AG04449 (cell line): ENCODE measurements around the gene SETBP1.

Experiments
- CTCF ChIA-PET: fragments of 350-600 bp; formaldehyde crosslinking; extraction: SDS; loops from one replicate; lab custom pipeline; 2021; ENCODE audit warnings: antibody characterized with exemption; lab: Yijun Ruan, JAX
- POLR2A ChIA-PET: fragments of 400-600, 350-600 bp; formaldehyde crosslinking; extraction: SDS; loops from one replicate; lab custom pipeline; 2020; ENCODE audit warnings: antibody characterized with exemption, inconsistent platforms; lab: Yijun Ruan, JAX
- DNase-seq: peaks from one replicate; pipeline ENCODE4 v3.0.0-alpha.2; 2010; ENCODE audit warnings: low read depth, low spot score
- H3K4me3 ChIP-seq: 2 replicates; pipeline ENCODE4 v1.5.1; 2011; ENCODE audit warnings: low read depth, mild to moderate bottlenecking, control low read depth, low read length
- TF ChIP-seq, protein P1 (sequence below): IDR thresholded peaks from one replicate; pipeline ENCODE4 v1.5.1; 2011; ENCODE audit warnings: mild to moderate bottlenecking, moderate library complexity, low read length, control low read depth, inconsistent platforms; ENCODE audit not compliant: insufficient read depth; ENCODE audit errors: missing control alignments

SETBP1 gene

DNA sequence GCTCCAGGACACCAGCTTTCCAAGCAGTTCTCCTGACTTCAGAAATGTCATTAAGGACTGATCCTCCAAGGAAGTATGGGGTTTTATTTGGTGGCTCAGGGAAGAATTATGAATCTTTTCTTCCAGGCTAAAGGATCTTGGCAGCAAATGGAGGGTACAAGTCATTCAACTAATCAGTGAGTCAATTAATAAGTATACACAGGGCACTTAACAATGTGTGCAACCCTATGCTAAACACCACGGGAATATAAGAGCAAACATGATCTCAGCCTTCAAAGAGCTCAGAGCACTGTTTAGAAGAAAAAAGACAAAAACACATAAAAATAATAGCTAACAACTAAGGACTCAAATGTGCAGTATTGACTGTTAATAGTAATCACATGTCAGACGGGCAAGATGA lies 234.5 kb downstream of the SETBP1 start:
- POLR2A ChIA-PET, result no interaction called here
- CTCF ChIA-PET, result interaction anchor here (1.2 kb wide), 1 partner anchor 298 kb away, joined by 3 read pairs; no protein-coding TSS in a partner anchor
- H3K4me3 ChIP-seq, result no peak overlapping the region
- TF ChIP-seq, protein P1, sequence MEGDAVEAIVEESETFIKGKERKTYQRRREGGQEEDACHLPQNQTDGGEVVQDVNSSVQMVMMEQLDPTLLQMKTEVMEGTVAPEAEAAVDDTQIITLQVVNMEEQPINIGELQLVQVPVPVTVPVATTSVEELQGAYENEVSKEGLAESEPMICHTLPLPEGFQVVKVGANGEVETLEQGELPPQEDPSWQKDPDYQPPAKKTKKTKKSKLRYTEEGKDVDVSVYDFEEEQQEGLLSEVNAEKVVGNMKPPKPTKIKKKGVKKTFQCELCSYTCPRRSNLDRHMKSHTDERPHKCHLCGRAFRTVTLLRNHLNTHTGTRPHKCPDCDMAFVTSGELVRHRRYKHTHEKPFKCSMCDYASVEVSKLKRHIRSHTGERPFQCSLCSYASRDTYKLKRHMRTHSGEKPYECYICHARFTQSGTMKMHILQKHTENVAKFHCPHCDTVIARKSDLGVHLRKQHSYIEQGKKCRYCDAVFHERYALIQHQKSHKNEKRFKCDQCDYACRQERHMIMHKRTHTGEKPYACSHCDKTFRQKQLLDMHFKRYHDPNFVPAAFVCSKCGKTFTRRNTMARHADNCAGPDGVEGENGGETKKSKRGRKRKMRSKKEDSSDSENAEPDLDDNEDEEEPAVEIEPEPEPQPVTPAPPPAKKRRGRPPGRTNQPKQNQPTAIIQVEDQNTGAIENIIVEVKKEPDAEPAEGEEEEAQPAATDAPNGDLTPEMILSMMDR, result no peak
- DNase-seq, result no peak

DNA sequence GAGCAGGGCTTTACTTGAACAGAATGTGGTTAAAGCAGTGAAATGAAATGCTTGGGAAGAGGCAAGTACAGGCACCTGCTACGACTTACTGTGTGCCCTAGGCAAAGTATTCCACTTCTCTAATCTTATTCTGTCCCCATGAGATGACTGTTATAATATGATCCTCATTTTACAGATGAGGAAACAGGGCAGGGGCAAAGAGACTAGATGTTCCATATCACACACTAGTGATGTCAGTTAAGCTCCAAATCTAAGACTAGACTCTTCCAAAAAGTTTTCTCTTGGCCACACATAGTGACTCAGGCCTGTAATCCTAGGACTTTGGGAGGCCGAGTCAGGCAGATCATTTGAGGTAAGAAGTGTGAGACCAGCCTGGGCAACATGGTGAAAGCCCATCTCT lies 235.0 kb downstream of the SETBP1 start:
- DNase-seq, result no peak
- TF ChIP-seq, protein P1, result no peak
- ChIA-PET POLR2A (no interaction called here), CTCF (interaction anchor here (1.2 to 2.0 kb wide), 3 partner anchors 10 to 297 kb away, joined by 3 to 4 read pairs (median 3); no protein-coding TSS in a partner anchor)
- no peak overlapping the region for H3K4me3 ChIP-seq

DNA sequence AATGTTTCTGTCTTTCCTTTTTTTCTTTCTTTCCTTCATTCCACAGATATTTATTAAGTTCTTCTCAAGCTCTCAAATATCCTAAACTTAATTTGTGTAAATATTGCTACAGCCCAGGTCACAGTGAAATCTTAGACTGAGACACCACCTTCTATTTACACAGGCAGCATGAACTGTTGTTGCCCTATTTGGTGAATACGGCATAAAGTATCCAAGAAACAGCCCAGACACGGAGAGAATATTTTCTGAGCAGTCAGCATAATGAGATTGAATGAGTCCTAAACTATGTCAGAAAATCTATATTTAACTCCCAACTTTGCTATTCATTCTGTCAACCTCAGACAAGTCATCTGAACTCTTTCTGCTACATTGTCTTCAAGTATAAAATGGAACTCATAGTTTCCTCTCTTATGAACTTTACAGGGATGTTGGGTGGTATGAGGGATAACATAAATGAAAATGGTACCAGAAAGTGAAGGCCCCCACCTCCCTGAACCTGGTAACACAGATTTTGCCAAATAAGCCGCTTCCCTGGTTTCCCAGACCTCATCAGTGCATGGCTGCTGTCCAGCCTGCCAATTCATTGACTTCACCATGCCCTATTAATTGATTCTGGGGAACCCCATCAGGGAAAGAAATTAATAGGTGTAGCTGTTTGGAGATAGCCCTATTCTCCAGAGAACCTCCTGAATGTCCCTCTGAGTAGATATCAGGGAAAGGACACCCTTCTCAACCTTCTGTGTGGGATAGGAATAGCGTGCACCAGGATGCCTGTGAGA lies 235.9 kb downstream of the SETBP1 start:
- TF ChIP-seq, protein P1, result no peak
- DNase-seq, result no peak
- ChIA-PET CTCF (interaction anchor here (1.0 to 2.0 kb wide), 4 partner anchors 11 to 469 kb away, joined by 3 to 4 read pairs (median 4); no protein-coding TSS in a partner anchor), POLR2A (no interaction called here)
- H3K4me3 ChIP-seq, result no peak overlapping the region

DNA sequence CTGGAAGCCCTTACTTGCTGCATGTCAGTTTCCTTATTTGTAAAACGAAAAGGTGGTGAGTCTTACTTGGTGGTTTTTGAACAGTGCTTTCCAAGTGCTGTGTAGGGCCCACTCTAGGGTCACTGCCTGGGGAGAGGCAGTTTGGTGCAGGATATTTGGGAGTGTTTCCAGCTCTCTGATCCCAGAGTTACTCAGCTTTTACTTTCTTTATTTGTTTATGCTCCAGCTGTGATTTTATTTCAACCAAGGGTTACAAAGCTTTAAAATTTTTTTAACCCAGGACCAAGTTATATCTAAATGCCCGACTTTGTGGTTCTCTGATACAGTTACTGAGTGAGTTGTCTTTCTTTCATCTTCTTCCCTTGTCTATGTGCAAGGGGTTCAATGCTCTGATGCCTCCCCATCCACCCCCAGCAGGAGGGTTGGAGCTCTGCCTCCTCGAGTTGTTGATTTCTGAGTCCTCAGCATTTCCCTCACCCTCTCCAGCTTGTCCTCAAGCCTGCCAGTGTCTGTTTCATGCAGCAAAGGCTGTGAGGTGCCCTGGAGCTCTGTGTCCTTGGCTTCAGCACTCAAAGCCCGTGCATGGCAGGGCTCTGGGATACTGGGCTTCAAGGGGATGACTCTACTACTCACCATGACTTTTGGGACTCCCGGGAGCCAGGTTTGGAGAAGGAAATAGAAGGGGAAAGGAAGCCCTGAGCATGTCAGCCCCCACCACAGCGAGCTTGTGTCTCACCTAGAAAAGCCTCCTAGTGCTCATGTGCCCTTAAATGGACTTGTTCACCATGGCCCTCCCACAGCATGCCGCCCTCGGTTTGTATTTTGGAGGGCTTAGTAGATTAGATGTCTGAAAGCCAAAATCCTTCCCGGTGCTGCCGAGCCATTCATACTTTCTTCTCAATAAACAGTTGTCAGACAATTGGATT lies 236.8 kb downstream of the SETBP1 start:
- POLR2A ChIA-PET, result no interaction called here
- DNase-seq, result no peak
- no peak overlapping the region for H3K4me3 ChIP-seq
- TF ChIP-seq, protein P1, result no peak
- CTCF ChIA-PET, result interaction anchor here (1.0 to 2.0 kb wide), 3 partner anchors 12 to 468 kb away, joined by 4 read pairs; no protein-coding TSS in a partner anchor

DNA sequence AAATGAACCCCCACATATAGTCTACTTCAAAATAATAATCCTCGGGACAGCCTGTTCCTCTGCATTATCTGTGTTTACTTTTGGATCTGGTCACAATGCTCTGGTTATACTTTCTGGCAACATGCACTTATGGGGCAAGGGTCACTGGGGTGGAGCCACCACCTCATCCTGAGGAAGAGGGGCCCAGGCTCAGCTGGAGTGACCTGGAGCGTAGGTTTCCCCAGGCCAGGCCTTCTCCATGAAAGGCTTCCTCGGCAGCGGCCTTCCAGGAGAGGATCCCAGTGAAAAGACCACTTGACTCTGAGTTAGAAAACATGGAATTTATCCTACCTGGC lies 237.4 kb downstream of the SETBP1 start:
- no peak for DNase-seq
- no peak overlapping the region for H3K4me3 ChIP-seq
- TF ChIP-seq, protein P1, result no peak
- CTCF ChIA-PET, result no interaction called here
- POLR2A ChIA-PET, result no interaction called here

DNA sequence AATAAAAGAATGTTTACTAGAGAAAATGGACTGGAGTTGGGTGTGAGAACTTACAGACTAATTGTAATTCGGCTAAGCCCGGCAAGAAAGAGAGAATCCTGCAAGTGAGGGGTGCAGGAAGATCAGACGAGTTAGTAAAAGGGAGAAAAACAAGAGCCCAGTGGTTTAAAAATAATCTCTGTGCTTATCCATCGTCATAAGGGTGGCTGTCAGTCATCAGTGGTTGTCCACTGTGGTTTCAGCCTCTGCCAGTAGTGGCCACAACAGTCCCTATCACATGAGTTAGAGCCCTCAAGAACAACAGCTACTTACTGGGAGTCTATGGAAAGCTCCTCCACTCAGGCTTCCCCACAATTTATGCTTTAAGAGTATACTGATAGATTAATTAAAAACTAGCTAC lies 239.8 kb downstream of the SETBP1 start:
- ChIA-PET POLR2A (no interaction called here), CTCF (no interaction called here)
- H3K4me3 ChIP-seq, result no peak overlapping the region
- DNase-seq, result no peak
- TF ChIP-seq, protein P1, result no peak
